NCI-H146 treated with DMSO at 0.1 percent for 48 hours (cell line): ENCODE data around the gene HOXB3.
A peak's percentile ranks its signal among the peaks of the same experiment; 100 is the strongest.

Experiments used
- DNase-seq: peaks from one replicate; lab custom pipeline; 2025; ENCODE audit not compliant: unreplicated experiment; lab: John Stamatoyannopoulos, UW

HOXB3 gene

GRCh38 chr17:48589831-48590606 is at the start of gene HOXB3:
TSS of gene HOXB3 (minus strand) at chr17:48590241. CDS start at chr17:48552474, 37,767 bp downstream.
- no peak for DNase-seq

DNA sequence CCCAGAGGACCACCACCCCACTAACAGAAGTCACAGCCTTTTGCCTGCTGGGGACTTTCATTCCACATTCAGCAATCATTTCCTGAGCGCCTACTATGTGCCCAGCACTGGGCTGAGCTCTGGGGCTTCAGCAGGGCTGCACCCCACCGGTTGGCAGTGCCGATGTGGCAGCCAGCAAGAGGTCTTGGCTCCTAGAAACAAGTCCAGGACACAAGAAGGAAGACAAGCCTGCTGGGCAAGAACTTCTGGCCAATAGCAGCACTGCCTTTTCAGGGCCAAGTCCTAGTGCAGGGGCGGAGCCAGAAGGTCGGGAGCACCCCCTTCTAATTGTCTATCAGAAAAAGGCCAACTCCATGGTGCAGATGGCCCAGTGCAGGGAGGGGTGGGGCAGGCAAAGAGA is 49.1 kb upstream of the HOXB3 start:
- DNase-seq: no peak

GRCh38 chr17:48637323-48638260 is 47.6 kb upstream of the HOXB3 start:
- DNase-seq: no peak

DNA sequence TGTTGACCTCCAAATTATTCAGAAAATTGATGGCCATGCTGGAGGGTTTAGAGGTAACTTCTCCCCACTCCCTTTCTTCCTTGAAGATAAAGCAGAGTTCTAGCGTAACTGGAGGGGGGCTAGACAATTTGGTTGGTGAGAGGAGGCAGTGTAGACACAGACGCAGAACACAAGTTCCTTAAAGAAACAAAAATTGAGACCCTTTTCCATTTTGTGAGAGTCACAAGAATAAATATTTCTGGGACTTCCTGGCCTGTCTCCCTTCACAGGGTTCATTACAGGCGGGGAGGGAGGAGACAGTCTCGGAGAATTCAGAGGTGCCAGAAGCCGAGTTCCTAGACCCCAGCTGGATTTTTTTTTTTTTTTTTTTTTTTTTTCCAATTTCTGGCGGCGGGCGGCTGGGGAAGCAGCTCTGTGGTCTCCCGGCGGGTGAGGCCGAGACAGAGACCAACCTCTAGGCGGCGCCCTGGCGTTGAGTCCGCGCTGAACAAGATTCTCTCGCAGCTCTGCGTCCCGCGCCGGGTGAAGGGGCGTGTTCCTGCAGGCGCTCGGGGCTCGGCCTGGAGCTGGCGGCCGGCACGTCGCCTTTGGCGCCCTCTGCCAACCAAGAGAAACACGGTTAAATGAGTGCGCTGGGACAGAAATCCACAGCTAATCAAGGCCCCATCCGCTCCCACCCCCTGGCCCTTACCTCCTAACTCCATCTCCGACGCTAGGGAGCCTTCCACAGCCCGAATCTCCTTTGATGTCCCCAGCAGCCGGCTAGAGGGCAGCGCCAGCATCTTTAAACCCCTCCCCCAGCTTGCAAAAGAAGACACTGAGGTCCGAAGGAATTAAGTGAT is 46.4 kb upstream of the HOXB3 start:
- DNase-seq: peak; percentile 41

DNA sequence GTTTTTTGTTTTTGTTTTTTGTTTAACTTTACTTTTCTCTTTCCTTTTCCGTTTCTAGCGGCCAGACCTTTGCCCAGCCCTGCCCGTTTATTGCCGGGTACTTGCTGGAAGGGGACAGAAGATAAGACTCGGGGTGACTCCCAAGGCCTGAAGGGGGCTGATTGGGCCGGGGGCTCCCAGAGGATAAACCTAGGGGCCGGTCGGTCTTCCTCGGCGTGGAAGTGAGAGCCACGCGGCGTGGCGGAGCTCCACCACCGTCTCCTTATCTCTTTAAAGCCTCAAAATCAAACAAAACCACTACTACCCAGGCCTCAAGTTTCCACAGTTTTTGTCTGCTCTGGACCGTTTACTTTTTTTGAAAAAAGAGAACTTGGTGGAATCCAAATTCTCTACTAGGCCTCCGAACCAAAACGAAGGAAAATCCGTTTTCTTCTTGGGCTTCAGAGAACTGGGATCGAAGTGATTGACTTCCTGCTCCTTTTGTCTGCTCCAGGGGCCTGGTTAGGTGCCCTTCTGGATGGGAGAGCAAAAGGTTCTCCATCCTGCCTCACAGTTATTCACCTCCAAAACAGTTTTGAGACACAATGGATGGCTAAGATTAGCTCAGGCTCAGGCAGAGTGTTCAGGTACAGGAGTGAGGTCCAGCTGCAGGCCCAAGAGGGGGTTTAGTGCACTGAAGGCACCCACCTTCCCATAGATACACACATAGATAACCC is 44.6 kb upstream of the HOXB3 start:
- DNase-seq: no peak

DNA sequence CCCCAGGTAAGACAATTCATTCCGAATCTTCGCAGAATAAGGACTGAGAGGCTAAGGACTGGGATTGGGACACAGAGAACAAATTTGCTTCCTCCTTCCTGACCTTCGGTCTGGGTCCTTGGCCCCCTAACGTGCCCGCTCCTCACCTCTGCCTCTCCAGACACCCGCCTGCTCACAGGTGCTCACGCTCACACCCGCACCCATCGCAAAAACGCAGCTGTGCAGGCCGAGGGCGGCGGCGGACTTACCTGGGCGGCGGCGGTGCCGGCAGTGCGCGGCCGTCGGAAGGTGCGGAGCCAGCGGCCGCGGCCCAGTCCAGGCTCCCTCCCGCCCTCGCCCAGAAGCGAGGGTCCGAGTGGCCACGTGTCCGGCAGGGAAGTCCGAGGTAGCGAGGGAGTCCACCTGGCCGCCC is 43.2 kb upstream of the HOXB3 start:
- no peak for DNase-seq

GRCh38 chr17:48632579-48633265 is 42.7 kb upstream of the HOXB3 start:
- DNase-seq: no peak

DNA sequence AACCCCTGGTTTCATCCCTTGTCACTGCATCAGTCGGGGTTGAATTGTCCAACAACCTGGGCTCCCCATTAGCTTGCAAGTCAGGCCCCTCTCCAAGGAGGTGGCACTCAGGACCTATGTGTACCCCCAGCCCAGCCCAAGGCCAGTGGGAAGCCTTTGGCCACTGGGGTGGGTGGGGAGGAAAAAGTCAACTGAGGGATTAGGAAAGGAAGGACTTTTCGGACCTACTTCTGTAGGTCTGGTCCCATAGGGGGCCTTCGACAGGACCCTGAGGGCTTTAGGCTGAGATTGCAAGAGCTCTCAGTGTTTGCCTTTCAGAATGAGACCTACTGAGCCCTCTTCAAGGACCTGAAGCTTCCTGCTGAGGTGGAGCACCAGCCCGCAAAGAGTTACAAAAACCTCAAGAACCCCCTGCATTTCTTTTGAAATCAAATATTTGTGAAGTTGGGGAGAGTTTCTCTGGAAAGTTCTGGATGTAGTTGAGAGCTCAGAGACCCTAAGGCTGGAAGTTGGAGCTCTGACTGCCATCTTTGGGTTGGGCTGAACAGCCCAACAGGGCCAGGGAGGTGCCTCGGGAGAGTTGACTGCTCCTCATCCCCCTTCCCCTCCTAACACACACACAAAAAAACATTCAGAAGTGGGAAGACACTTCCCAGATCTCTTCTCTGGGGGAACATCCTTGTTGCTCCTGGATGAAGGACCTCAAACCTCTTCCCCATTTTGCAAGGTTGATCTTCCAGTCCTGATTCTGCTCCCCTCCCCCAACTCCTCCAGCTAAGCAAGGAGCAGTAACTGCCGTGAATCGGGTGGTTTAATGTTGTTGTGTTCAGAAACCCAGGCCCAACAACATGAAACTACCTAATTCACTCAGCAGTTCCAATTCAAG is 41.9 kb upstream of the HOXB3 start:
- no peak for DNase-seq

- no peak for DNase-seq
Measured at GRCh38 chr17:48630925-48631692, 41.1 kb upstream of the HOXB3 start.

DNA sequence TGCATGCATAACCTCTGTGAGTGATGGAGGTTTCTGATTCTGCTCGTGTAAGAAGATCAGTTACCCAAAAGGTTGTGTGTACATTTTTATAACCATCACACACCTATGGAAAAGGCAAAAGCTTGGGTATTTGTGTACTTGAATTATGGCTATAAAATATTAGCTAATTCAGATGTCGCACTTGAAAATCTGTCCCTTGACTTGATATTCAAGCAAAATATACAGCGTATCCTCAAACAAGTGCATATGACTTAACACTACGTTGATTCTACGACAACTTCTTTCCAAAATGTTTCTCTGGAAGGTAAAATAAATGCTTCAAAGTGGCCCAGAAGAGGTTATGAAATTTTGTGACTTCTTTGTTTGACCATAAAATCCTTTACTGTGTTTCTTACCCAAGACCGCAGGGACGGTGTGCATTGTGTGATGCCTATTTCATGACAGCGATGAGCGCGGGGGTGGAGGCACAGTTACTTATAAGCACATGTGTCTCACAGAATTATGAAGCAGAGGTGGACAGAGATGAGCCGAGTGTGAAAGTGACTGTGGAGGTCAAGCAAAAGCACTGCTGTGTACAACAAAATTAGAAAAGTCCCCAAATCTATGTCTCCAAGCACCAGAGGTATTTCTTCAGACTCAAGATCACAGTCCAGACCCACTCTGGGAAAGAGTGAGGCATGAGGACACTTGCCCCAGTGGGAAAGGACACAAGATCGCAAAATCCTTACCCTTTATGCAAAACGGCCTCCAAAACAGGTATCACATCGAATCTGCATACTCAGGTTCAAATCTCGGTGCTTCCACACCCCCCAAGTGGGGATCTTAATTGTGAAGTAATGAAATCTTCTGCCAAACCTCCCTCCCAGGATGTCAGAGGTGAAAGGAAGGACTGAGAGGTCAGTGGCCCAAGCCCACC is 40.2 kb upstream of the HOXB3 start:
- no peak for DNase-seq

DNA sequence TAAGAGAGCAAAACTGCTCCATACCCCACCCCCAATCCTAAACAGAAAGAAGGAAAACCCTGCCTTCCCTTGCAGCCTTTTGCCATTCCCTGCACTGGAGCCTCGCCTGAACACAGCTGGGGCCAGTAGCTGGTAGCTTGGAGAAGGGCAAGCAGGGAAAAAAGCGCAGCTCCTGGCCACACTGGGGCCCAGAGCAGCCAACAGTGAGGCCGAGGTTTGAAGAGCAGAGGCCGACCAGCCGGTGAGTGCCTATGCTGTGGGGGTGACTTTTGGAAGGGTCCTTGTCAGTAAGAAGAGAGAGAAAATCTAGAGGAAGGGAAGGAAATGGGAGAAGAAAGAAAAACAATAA is 39.3 kb upstream of the HOXB3 start:
- no peak for DNase-seq

DNA sequence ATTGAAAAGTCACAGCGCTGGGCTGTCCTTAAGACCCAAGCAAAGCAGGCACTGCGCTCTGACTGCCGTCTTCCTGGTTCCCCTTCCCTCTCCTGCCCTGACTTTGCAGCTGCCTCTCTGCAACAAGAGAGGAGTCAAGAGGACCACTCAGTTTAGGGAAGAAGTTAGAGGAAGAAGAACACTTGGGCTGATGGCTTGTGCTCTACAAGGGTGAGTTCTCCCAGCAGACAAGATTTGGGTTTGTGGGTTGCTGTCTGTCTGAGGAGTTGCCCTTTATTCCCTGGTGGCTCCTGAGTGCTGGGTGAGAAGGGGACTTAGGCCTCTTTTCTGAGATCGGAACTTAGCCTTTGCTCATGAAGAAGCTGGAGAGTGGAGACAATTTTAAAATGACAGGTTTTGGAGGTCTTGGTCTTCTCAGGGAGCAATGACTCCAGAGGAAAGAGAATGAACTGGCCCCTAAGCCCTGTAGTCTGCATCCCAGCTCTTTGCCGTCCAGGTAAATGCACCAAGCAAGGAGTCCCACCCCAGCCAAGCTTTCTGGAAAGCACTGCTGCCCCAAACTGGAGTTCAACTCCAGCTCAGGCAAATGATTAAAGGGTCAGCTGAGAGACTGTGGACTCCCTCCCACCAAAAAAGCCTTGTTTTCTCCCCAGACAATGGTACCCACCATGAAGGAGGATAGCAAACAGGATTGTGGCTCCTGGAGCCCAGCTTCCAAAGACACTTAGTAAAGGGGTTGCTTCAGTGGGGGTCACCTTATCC is 38.8 kb upstream of the HOXB3 start:
- DNase-seq: no peak

DNA sequence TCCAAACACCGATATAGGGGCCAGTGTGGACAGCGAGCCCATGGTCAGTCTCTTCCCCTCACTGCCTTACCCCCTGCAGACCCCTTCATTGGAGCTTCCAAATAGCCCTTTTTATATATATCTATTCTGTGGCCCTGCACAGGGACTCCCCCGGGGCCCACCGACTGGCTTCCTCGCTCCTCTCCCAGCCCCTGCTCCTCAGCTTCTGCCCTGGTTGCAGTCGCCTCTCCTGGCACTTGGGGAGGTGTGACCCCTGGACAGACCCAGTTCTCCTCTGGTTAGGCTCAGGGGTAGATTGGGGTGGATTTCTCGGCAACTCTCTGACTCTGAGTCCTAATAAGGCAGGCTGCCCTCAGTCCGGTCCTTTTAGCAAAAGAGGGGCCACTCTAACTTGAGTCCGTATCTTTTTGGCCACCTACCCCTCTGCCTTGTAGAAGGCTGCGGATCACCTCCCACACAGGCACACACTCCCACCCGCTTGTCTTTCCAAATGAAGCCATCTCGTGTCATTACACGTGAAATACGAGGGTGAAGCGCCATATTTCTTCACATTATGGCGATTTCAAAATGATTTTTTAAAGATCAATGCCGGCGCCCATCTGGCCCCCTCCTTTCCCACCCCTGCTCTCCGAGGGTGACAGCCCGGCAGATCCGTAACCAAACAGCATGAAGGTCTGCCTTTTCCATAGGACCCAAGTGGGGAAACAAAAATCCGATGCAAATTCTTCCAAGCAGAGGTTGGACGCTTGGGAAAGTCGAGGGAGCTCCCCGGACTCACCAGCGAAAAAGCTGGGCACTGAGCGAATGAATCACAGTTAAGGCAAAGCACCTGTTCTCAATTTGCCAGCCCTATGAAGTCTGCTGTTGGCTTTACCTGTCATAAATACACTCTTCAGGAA is 37.8 kb upstream of the HOXB3 start:
- no peak for DNase-seq

GRCh38 chr17:48627118-48627597 is 37.1 kb upstream of the HOXB3 start:
- no peak for DNase-seq
